Measurements from ENCODE around the gene PNLIP.

Gene PNLIP

GRCh38 chr10:116606061-116606483 is 60.3 kb downstream of the PNLIP start:
- no peak for TF ChIP-seq ZFX (IDR thresholded peaks at IDR 0.05)
- TF ChIP-seq, protein P1, sequence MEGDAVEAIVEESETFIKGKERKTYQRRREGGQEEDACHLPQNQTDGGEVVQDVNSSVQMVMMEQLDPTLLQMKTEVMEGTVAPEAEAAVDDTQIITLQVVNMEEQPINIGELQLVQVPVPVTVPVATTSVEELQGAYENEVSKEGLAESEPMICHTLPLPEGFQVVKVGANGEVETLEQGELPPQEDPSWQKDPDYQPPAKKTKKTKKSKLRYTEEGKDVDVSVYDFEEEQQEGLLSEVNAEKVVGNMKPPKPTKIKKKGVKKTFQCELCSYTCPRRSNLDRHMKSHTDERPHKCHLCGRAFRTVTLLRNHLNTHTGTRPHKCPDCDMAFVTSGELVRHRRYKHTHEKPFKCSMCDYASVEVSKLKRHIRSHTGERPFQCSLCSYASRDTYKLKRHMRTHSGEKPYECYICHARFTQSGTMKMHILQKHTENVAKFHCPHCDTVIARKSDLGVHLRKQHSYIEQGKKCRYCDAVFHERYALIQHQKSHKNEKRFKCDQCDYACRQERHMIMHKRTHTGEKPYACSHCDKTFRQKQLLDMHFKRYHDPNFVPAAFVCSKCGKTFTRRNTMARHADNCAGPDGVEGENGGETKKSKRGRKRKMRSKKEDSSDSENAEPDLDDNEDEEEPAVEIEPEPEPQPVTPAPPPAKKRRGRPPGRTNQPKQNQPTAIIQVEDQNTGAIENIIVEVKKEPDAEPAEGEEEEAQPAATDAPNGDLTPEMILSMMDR (conservative IDR thresholded peaks at IDR 0.05), result no peak
- H3K27ac ChIP-seq, result no peak overlapping the region

DNA sequence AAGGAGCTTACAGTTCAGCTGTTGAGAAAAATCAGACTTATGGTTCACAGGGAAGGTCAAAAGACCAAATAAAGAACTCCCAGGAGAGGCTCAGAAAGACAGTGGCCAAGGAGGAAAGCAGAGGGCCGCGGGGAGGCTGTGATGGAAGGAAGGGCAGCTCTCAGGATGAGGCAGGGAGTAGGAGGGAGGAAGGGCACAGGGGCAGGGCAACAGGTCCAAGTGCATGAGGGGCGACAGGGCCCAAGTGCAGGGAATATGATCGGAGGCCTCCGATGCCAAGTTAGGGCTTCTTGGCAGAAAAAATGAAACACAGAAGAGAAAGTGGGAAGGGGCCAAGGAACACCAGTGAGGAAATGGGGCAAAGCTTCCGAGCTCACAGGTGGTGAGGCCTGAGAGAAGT is 61.6 kb downstream of the PNLIP start:
- H3K27ac ChIP-seq, result no peak overlapping the region
- TF ChIP-seq, protein P1 (conservative IDR thresholded peaks at IDR 0.05), result no peak
- no peak for TF ChIP-seq ZFX (IDR thresholded peaks at IDR 0.05)

- no peak overlapping the region for H3K27ac ChIP-seq
- TF ChIP-seq ZFX (IDR thresholded peaks at IDR 0.05), result no peak
- TF ChIP-seq, protein P1 (conservative IDR thresholded peaks at IDR 0.05), result no peak
Measured at GRCh38 chr10:116608686-116609594, 63.2 kb downstream of the PNLIP start.

DNA sequence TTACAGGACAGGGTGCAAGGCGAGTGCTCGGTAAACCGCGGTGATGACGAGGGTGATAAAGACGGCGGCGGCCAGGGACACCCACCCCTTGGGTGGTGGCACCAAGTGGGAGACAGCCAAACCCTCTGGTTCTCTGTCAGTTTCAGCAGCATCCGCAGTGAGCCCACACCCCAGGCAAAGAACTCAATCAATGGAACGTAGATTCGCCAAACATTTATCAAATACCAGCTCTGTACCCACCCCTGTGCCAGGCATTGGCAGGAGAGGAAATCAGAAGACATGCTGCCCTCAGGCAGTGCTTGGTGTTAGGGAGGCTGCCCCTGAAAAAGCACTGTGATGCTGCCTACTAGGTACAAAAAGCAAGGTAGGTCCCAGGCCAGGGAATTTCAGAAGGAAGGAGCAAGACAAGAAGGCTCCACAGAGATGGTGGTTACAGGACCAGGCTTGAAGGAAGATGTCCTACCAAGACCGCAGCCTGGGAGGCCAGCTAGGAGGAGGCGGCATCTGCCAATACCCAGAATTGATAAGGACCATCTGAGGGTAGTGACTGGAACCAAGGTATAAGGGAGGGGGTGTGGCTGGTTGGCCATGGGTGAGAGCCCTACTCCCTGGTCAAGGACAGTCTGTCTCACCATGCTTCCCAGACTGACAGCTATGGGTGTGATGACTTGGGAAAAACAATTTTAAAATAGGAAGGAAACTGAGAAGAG is 64.9 kb downstream of the PNLIP start:
- no peak for TF ChIP-seq ZFX (IDR thresholded peaks at IDR 0.05)
- TF ChIP-seq, protein P1 (conservative IDR thresholded peaks at IDR 0.05), result no peak
- H3K27ac ChIP-seq, result no peak overlapping the region

DNA sequence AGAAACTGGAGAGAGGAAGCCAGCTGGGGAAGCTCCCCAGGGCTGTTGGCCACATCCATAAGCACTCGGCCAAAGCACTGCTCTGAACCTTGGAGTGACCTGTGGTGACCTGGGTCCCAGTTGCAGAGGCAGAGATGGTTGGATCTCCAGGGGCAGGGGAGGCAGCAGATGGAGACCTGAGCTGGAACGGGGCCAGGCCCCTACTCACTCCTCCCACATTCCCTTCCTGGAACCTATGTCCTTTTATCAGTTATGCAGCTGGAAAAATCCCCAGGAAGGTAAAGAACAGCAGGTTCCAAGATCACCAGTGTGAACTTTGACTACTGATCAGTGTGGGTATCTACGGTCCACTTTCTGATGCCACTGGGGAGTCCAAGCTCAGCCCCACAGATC is 65.4 kb downstream of the PNLIP start:
- no peak overlapping the region for H3K27ac ChIP-seq
- TF ChIP-seq ZFX (IDR thresholded peaks at IDR 0.05), result no peak
- TF ChIP-seq, protein P1 (conservative IDR thresholded peaks at IDR 0.05), result no peak

- no peak overlapping the region for H3K27ac ChIP-seq
- TF ChIP-seq, protein P1 (conservative IDR thresholded peaks at IDR 0.05), result no peak
- no peak for TF ChIP-seq ZFX (IDR thresholded peaks at IDR 0.05)
Measured at GRCh38 chr10:116612107-116612769, 66.5 kb downstream of the PNLIP start.

Data from C4-2B (cell line).